Trophoblast cell (in vitro differentiated cells and primary cell): ENCODE results near the gene ORC5.
A peak's percentile ranks its signal among the peaks of the same experiment; 100 is the strongest.
"Not testable (repeated sequence)": the region's sequence is repeated elsewhere in the genome, so short reads cannot be mapped to it uniquely, and the experiment has no call there.

ENCODE experiments used
- DNase-seq, 2 donors: peaks; one replicate each; pipeline ENCODE4 v3.0.0-alpha.2; 2016
- H2AFZ ChIP-seq: 2 replicates; pipeline ENCODE4 v1.6.1; 2013; ENCODE audit warnings: low read length, moderate library complexity, mild to moderate bottlenecking; ENCODE audit not compliant: insufficient read depth, poor library complexity
- H2AK5ac ChIP-seq: 2 replicates; pipeline ENCODE4 v1.6.1; 2013; ENCODE audit warnings: mild to moderate bottlenecking, low read length
- H2BK120ac ChIP-seq: 2 replicates; pipeline ENCODE4 v1.6.1; 2013; ENCODE audit warnings: low read length, mild to moderate bottlenecking, moderate library complexity; ENCODE audit not compliant: insufficient read depth, poor library complexity
- H2BK12ac ChIP-seq: 2 replicates; pipeline ENCODE4 v1.6.1; 2013; ENCODE audit warnings: mild to moderate bottlenecking, low read length, moderate library complexity
- H2BK5ac ChIP-seq: 2 replicates; pipeline ENCODE4 v1.6.1; 2013; ENCODE audit warnings: low read length, low read depth, moderate library complexity, mild to moderate bottlenecking; ENCODE audit not compliant: poor library complexity
- H3K14ac ChIP-seq: 2 replicates; pipeline ENCODE4 v1.6.1; 2013; ENCODE audit warnings: mild to moderate bottlenecking, low read length
- H3K18ac ChIP-seq: 2 replicates; pipeline ENCODE4 v1.6.1; 2013; ENCODE audit warnings: mild to moderate bottlenecking, low read length
- H3K23ac ChIP-seq: 2 replicates; pipeline ENCODE4 v1.6.1; 2013; ENCODE audit warnings: low read length
- H3K27ac ChIP-seq: 2 replicates; pipeline ENCODE4 v1.5.1; 2013; ENCODE audit warnings: low read depth, mild to moderate bottlenecking, inconsistent platforms, low read length, moderate library complexity
- H3K27me3 ChIP-seq: 2 replicates; pipeline ENCODE4 v1.6.1; 2013; ENCODE audit warnings: inconsistent platforms, mild to moderate bottlenecking, low read length, moderate library complexity; ENCODE audit not compliant: insufficient read depth
- H3K36me3 ChIP-seq, 2 experiments: 1 replicate in 1 of 2; 2 replicates in 1 of 2; pipeline ENCODE4 v1.6.1; 2013; ENCODE audit warnings: low read length in 2 of 2, mild to moderate bottlenecking in 2 of 2, moderate library complexity in 1 of 2; ENCODE audit not compliant: insufficient read depth in 2 of 2, control insufficient read depth in 1 of 2
- H3K4ac ChIP-seq: 2 replicates; pipeline ENCODE4 v1.6.1; 2013; ENCODE audit warnings: low read depth, mild to moderate bottlenecking, low read length, moderate library complexity
- H3K4me1 ChIP-seq, 2 experiments: 1 replicate in 1 of 2; 2 replicates in 1 of 2; pipeline ENCODE4 v1.6.1; 2013; ENCODE audit warnings: low read length in 2 of 2, mild to moderate bottlenecking in 2 of 2, moderate library complexity in 1 of 2; ENCODE audit not compliant: insufficient read depth in 2 of 2, control insufficient read depth in 1 of 2
- H3K4me2 ChIP-seq: 2 replicates; pipeline ENCODE4 v1.6.1; 2013; ENCODE audit warnings: inconsistent platforms, mild to moderate bottlenecking, low read length, moderate library complexity
- H3K4me3 ChIP-seq: 2 replicates; pipeline ENCODE4 v1.5.1; 2013; ENCODE audit warnings: mild to moderate bottlenecking, low read depth, low read length, inconsistent platforms
- H3K79me1 ChIP-seq: one replicate; pipeline ENCODE4 v1.6.1; 2013; ENCODE audit warnings: low read length
- H3K79me2 ChIP-seq: 2 replicates; pipeline ENCODE4 v1.6.1; 2013; ENCODE audit warnings: low read length, mild to moderate bottlenecking; ENCODE audit not compliant: control insufficient read depth, insufficient read depth, poor library complexity
- H3K9ac ChIP-seq: 2 replicates; pipeline ENCODE4 v1.6.1; 2013; ENCODE audit warnings: mild to moderate bottlenecking, low read length
- H3K9me3 ChIP-seq: 2 replicates; pipeline ENCODE4 v1.6.1; 2013; ENCODE audit warnings: low read depth, mild to moderate bottlenecking, control low read depth, inconsistent platforms, low read length; ENCODE audit not compliant: insufficient read depth
- H4K12ac ChIP-seq: 2 replicates; pipeline ENCODE4 v1.6.1; 2013; ENCODE audit warnings: low read depth, mild to moderate bottlenecking, low read length, moderate library complexity
- H4K8ac ChIP-seq: 2 replicates; pipeline ENCODE4 v1.6.1; 2013; ENCODE audit warnings: low read depth, mild to moderate bottlenecking, low read length, moderate library complexity
- H4K91ac ChIP-seq: one replicate; pipeline ENCODE4 v1.6.1; 2013; ENCODE audit warnings: low read depth, mild to moderate bottlenecking, low read length, moderate library complexity
- WGBS: extraction: QIAGEN DNeasy Blood & Tissue Kit; methylation state at CpG from one replicate; pipeline ENCODE4 v1.1.7; 2013; ENCODE audit warnings: missing lambda C conversion rate; ENCODE audit not compliant: insufficient read length, insufficient coverage; ENCODE audit errors: extremely low coverage; 5-methylcytosine and 5-hydroxymethylcytosine counted together

The ORC5 gene

DNA sequence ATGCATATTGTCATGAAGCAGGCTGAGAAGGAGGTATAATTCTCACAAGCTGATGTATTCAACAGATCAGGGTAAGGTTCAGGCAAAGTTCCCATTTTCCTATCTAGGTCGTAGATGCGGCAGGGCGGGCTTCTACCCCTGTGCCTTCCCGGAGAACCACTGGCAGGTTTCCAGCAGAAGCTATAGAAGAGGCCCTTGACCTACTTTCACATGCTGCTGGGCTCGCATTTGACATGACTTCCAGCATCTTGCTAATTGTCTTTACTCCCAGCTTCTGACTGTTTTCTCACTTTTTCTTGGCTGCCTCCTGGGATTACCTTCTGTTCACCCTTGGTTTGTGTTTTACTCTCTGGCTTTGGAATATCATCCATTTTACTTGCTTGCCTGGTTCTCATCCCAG is 32.6 kb upstream of the ORC5 start:
- H4K12ac ChIP-seq, result no peak overlapping the region
- H4K8ac ChIP-seq, result no peak overlapping the region
- no peaks in the 10 kb centered on the region for H3K36me3 ChIP-seq
- no peak overlapping the region for H3K4me2 ChIP-seq
- WGBS, result no CpG with 5 or more reads among the region's 5 CpGs
- no peak overlapping the region for H3K23ac ChIP-seq
- no peak overlapping the region for H3K27ac ChIP-seq
- H3K14ac ChIP-seq, result no peak overlapping the region
- H3K9me3 ChIP-seq, result no peaks in the 10 kb centered on the region
- no peak overlapping the region for H3K18ac ChIP-seq
- no peak overlapping the region for H4K91ac ChIP-seq
- no peaks in the 10 kb centered on the region for H3K79me1 ChIP-seq
- H3K4me3 ChIP-seq, result no peak overlapping the region
- no peak overlapping the region for H2BK120ac ChIP-seq
- H2BK5ac ChIP-seq, result no peak overlapping the region
- no peak overlapping the region for H3K4ac ChIP-seq
- H3K4me1 ChIP-seq, result no peaks in the 10 kb centered on the region
- no peaks in the 10 kb centered on the region for H3K79me2 ChIP-seq
- no peak overlapping the region for H2BK12ac ChIP-seq
- H2AK5ac ChIP-seq, result no peak overlapping the region
- DNase-seq, result no peak
- H3K9ac ChIP-seq, result no peak overlapping the region
- no peak overlapping the region for H2AFZ ChIP-seq
- H3K27me3 ChIP-seq, result no peaks in the 10 kb centered on the region

DNA sequence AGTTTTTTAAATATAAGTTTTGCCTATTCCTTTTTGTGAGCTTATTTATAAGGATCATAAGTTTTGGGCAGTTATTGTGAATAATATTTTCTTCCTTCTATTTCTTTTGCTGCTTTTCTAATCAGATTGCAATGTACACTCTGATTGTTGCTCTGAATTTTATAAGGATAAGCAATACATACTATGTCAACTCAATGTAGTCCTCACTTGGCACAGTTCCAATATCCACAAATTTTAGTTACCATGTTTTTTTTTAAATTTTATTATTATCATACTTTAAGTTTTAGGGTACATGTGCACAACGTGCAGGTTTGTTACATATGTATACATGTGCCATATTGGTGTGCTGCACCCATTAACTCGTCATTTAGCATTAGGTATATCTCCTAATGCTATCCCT is 27.2 kb upstream of the ORC5 start:
- not testable (repeated sequence) for H4K12ac ChIP-seq, H3K36me3 ChIP-seq, H4K8ac ChIP-seq, H3K79me1 ChIP-seq, H3K4me3 ChIP-seq, H3K9ac ChIP-seq, H2BK120ac ChIP-seq, H3K4ac ChIP-seq, H2BK5ac ChIP-seq, H3K27ac ChIP-seq, H3K14ac ChIP-seq, H3K79me2 ChIP-seq, H3K4me1 ChIP-seq, H2AFZ ChIP-seq, H2AK5ac ChIP-seq, H3K23ac ChIP-seq, H3K4me2 ChIP-seq, H3K27me3 ChIP-seq, H2BK12ac ChIP-seq, H3K9me3 ChIP-seq, DNase-seq, H4K91ac ChIP-seq, H3K18ac ChIP-seq
- WGBS, result no CpG with 5 or more reads among the region's 2 CpGs

DNA sequence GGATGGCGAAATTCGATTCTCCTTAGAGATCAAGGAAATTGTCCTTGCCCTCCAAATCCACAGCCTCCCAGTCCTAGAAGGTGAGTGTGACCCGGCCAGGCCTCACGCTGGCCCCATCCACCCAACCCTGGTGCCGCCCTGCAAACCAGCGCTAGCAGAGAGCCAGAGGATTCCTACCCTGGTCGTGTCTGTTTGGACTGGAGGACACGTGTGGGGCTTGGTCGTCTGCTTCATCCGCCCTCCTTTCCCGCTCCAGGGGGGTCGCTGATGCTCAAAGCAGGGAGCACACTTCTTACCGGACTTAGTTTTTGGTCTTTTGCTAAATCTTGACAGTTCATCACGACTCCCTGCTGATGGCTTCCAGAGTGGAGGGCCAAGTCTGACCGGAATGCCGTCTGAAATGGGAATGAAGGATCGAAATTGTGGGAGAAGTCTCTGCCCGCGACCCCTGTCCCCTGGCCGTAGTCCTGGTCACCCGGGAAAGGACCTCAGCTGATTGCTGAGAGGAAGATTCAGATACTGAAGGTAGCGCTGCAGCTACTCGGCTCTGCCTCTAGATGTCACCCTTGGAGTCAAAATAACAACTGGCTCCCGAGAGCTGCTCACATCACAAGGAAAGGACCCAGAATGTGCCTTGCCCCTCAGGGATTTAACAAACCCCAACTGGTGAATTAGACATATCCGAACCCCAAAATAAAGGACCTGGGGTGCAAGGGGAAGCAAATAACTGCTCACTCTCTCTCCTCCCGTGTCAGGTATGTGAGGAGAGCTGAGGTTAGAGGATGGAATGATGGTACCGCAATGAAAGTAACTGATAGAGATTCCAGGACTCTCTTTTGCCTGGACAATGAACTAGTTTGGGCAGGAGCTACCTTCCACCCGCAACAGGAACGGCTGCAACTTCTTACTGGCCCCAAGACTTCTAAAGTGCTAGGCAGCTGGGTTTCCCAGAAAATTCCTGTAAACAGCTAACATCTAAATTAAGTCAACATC is 23.5 kb upstream of the ORC5 start:
- peak; percentile 31 to 72 for DNase-seq
- WGBS, result no CpG with 5 or more reads among the region's 29 CpGs

DNA sequence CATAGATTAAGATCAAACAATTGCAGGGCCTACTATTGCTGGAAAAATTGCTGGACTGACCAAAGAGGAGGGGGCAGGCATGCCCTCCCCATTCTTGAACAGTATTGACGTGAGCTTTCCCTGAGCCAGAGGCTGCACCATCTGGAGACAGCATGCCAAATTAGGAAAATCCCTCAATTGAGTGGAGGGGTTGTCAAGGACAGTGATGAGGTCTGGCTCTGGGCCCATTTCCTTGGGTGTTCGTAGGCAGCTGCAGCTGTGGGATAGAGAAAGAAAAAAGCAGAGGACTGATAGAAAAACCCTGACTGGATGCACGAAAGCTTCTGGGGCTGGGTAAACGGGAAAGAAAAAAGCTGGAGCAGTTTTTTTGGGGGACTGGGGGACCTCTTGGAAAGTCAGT is 22.8 kb upstream of the ORC5 start:
- no peaks in the 10 kb centered on the region for H3K79me1 ChIP-seq
- no peak overlapping the region for H3K14ac ChIP-seq
- H3K27me3 ChIP-seq, result no peaks in the 10 kb centered on the region
- H2BK5ac ChIP-seq, result no peak overlapping the region
- no peak overlapping the region for H3K4me3 ChIP-seq
- no peak overlapping the region for H2AK5ac ChIP-seq
- no peak overlapping the region for H2AFZ ChIP-seq
- H3K23ac ChIP-seq, result no peak overlapping the region
- H3K4me1 ChIP-seq, result no peaks in the 10 kb centered on the region
- no peaks in the 10 kb centered on the region for H3K79me2 ChIP-seq
- H2BK120ac ChIP-seq, result no peak overlapping the region
- no peak overlapping the region for H4K91ac ChIP-seq
- H3K36me3 ChIP-seq, result no peaks in the 10 kb centered on the region
- H3K9me3 ChIP-seq, result no peaks in the 10 kb centered on the region
- no peak overlapping the region for H3K18ac ChIP-seq
- no peak overlapping the region for H4K12ac ChIP-seq
- H3K4me2 ChIP-seq, result no peak overlapping the region
- DNase-seq, result no peak
- no peak overlapping the region for H4K8ac ChIP-seq
- WGBS, result no CpG with 5 or more reads among the region's 4 CpGs
- no peak overlapping the region for H3K27ac ChIP-seq
- H3K9ac ChIP-seq, result no peak overlapping the region
- H2BK12ac ChIP-seq, result no peak overlapping the region
- no peak overlapping the region for H3K4ac ChIP-seq

More for the DNA sequence above, 23.5 kb upstream of the ORC5 start:
- no peaks in the 10 kb centered on the region for H3K4me1 ChIP-seq
- no peaks in the 10 kb centered on the region for H3K36me3 ChIP-seq
- H2BK120ac ChIP-seq, result no peak overlapping the region
- no peak overlapping the region for H4K91ac ChIP-seq
- no peak overlapping the region for H3K4me3 ChIP-seq
- no peak overlapping the region for H2BK12ac ChIP-seq
- no peak overlapping the region for H2AK5ac ChIP-seq
- H3K18ac ChIP-seq, result no peak overlapping the region
- H3K9ac ChIP-seq, result no peak overlapping the region
- no peak overlapping the region for H3K23ac ChIP-seq
- no peak overlapping the region for H2BK5ac ChIP-seq
- H3K79me2 ChIP-seq, result no peaks in the 10 kb centered on the region
- H3K79me1 ChIP-seq, result no peaks in the 10 kb centered on the region
- no peaks in the 10 kb centered on the region for H3K9me3 ChIP-seq
- H3K4ac ChIP-seq, result no peak overlapping the region
- no peak overlapping the region for H3K27ac ChIP-seq
- no peak overlapping the region for H3K4me2 ChIP-seq
- no peaks in the 10 kb centered on the region for H3K27me3 ChIP-seq
- H4K12ac ChIP-seq, result no peak overlapping the region
- H4K8ac ChIP-seq, result no peak overlapping the region
- H2AFZ ChIP-seq, result no peak overlapping the region
- H3K14ac ChIP-seq, result no peak overlapping the region
